GM10266 (cell line): Measurements from ENCODE around the gene CDH9.

ENCODE experiments used
- DNase-seq: peaks from one replicate; pipeline ENCODE4 v3.0.0; 2012; ENCODE audit errors: extremely low spot score
- TF ChIP-seq, protein P1 (sequence below): IDR thresholded peaks from 2 replicates; pipeline ENCODE4 v1.5.1; 2012; ENCODE audit warnings: mild to moderate bottlenecking, low read depth; ENCODE audit not compliant: control insufficient read depth, insufficient read depth; ENCODE audit errors: missing control alignments

CDH9 gene, protein sequence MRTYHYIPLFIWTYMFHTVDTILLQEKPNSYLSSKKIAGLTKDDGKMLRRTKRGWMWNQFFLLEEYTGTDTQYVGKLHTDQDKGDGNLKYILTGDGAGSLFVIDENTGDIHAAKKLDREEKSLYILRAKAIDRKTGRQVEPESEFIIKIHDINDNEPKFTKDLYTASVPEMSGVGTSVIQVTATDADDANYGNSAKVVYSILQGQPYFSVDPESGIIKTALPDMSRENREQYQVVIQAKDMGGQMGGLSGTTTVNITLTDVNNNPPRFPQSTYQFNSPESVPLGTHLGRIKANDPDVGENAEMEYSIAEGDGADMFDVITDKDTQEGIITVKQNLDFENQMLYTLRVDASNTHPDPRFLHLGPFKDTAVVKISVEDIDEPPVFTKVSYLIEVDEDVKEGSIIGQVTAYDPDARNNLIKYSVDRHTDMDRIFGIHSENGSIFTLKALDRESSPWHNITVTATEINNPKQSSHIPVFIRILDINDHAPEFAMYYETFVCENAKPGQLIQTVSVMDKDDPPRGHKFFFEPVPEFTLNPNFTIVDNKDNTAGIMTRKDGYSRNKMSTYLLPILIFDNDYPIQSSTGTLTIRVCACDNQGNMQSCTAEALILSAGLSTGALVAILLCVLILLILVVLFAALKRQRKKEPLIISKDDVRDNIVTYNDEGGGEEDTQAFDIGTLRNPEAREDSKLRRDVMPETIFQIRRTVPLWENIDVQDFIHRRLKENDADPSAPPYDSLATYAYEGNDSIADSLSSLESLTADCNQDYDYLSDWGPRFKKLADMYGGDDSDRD

DNA sequence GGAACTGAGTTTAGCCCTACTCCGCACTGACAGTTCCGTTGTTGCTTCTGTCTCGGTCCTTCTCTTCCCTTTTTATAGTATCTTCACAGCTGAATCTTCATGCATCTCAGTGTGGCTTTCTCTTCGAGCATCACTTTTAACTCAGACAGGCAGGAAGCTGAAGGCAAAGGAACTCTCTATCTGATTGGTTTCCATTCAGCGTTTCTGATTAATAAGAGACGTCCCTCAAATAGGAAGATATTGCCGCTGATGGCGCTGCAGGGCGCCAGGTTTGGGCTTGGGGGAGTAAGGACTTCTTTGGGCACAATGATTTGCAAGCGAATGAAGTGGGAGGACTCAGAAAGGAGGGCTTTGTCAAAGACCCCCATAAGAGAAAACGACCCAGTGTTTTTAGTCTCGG lies at the start of gene CDH9:
Gene CDH9 (minus strand): TSS at position 111 of the 400 bp plus-strand sequence. CDS start 50,253 bp downstream, outside the sequence.
- no peak for DNase-seq
- TF ChIP-seq, protein P1, sequence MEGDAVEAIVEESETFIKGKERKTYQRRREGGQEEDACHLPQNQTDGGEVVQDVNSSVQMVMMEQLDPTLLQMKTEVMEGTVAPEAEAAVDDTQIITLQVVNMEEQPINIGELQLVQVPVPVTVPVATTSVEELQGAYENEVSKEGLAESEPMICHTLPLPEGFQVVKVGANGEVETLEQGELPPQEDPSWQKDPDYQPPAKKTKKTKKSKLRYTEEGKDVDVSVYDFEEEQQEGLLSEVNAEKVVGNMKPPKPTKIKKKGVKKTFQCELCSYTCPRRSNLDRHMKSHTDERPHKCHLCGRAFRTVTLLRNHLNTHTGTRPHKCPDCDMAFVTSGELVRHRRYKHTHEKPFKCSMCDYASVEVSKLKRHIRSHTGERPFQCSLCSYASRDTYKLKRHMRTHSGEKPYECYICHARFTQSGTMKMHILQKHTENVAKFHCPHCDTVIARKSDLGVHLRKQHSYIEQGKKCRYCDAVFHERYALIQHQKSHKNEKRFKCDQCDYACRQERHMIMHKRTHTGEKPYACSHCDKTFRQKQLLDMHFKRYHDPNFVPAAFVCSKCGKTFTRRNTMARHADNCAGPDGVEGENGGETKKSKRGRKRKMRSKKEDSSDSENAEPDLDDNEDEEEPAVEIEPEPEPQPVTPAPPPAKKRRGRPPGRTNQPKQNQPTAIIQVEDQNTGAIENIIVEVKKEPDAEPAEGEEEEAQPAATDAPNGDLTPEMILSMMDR, result no peak

DNA sequence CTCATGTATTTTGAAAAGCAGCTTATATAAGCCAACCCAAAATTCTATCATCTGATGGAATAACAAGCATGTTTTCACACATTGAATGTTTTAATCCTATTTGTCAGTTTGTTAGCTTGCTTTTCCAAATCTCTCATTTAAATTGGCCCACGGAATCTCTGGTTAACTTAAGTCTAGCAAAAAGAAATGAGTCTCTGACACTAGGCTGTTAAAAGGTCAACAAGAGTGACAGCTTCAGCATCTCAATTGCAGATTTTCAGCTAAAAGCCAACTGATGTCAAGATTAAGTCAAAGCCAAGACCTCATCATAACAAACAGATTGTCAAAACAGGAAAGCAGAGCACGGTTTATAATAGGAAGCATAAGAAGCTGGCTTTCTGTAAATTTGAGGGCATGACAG lies 49.4 kb upstream of the CDH9 start:
- TF ChIP-seq, protein P1, result no peak
- no peak for DNase-seq

GRCh38 chr5:27083449-27084415 lies 45.3 kb upstream of the CDH9 start:
- TF ChIP-seq, protein P1, result no peak
- no peak for DNase-seq

GRCh38 chr5:27080147-27080546 lies 41.8 kb upstream of the CDH9 start:
- TF ChIP-seq, protein P1, result no peak
- DNase-seq, result no peak

GRCh38 chr5:27062451-27062850 lies 24.1 kb upstream of the CDH9 start:
- no peak for DNase-seq
- TF ChIP-seq, protein P1, result no peak

DNA sequence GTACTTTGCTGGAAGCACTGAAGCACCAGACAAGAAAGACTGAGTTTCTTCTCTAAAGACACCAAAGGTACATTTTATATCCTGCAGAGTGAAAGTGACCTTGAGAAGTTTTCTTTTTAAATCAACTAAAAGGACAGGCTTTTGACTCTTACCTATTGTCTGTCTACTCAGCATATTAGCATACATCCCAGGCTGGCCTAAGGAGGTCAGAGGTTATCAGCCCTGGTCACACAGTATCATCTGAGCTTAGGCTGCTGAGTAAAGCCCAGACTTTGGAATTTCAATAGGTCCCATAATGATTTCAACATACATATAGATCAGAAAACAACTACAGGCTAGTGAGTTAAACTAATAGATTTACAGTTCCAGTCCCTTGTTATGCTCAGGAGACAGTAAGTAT lies 10.1 kb upstream of the CDH9 start:
- TF ChIP-seq, protein P1, result no peak
- no peak for DNase-seq
